Measurements from ENCODE around the gene STK32C. TPM values are rescaled to one million over a fixed set of nuclear protein-coding genes. Genes with fewer than 3 reads are reported as not detected.

STK32C gene
- total and polyA plus RNA-seq, 2 donors (not counting 1 experiment from before 2014, with no cell fraction given), result 9.9 to 16.8 TPM

- H3K36me3 ChIP-seq (replicated peaks in 1 of 2; ENCODE audit: control extremely low read depth in 1 of 2, control insufficient read depth in 1 of 2, extremely low read depth in 1 of 2, insufficient read depth in 2 of 2, low read length in 1 of 2), result peaks cover 0 to 2% of the 10 kb centered on the region in 2 experiments
- H3K9ac ChIP-seq (ENCODE audit: low read length), result peak within 1 kb of the TSS; percentile 93
- H3K9me3 ChIP-seq (ENCODE audit: control extremely low read depth in 1 of 3, control insufficient read depth in 2 of 3, insufficient read depth in 1 of 3, low read length in 2 of 3), result peaks cover 0 to 5% (median 0%) of the 10 kb centered on the region in 3 donors
- Mint-ChIP-seq H3K27me3 (no peaks in the 10 kb centered on the region), H3K4me1 (peaks cover 75% of the 10 kb centered on the region), H3K27ac (peak within 1 kb of the TSS; percentile 99), H3K4me3 (peak within 1 kb of the TSS; percentile 83), H3K9me3 (ENCODE audit: insufficient read depth) (no peaks in the 10 kb centered on the region)
- DNase-seq, result peak; percentile 100
- peak; percentile 78 for ATAC-seq (ENCODE audit: low read depth)
- intact Hi-C loops (cut with micrococcal nuclease), result loop anchor here (1.0 to 5.0 kb wide), 7 partner anchors 24 to 930 kb away; partner anchors contain the start of genes INPP5A and PWWP2B
- H4K20me1 ChIP-seq (ENCODE audit: control insufficient read depth, insufficient read depth, low read length, poor library complexity, severe bottlenecking), result peaks cover 15% of the 10 kb centered on the region
- H3K4me3 ChIP-seq (ENCODE audit: control extremely low read depth in 1 of 5, extremely low read depth in 1 of 5, insufficient read depth in 1 of 5, low read depth in 2 of 5, low read length in 4 of 5), result peak within 1 kb of the TSS; percentile 81 to 95 (median 90)
- ChIA-PET POLR2A (interaction anchor here (1.1 kb wide), 1 partner anchor 24 kb away, joined by 3 read pairs; the partner anchor contains the start of gene STK32C), CTCF (interaction anchor here (1.3 kb wide), 1 partner anchor 115 kb away, joined by 3 read pairs; no protein-coding TSS in a partner anchor)
- peak within 1 kb of the TSS; percentile 75 for H3K4me2 ChIP-seq (replicated peaks; ENCODE audit: low read depth, low read length, poor library complexity, severe bottlenecking)
- no peak for TF ChIP-seq CTCF (IDR thresholded peaks at IDR 0.05)
- TF ChIP-seq EZH2 (IDR thresholded peaks at IDR 0.05; ENCODE audit: borderline replicate concordance, insufficient read depth, low read depth, low read length, poor library complexity, severe bottlenecking), result no peak
- H3K27me3 ChIP-seq (replicated peaks in 1 of 4; ENCODE audit: control extremely low read depth in 1 of 4, control insufficient read depth in 3 of 4, insufficient read depth in 4 of 4, low read length in 3 of 4), result no peaks in the 10 kb centered on the region
- under 1% methylated on average over 67 of the region's 89 CpGs for whole genome bisulfite sequencing (ENCODE audit: insufficient coverage)
- peaks cover 50 to 61% of the 10 kb centered on the region in 2 donors for H3K4me1 ChIP-seq (ENCODE audit: control insufficient read depth in 2 of 2, insufficient read depth in 2 of 2, low read length in 2 of 2)
- peak within 1 kb of the TSS; percentile 93 to 96 for H3K27ac ChIP-seq (ENCODE audit: low read length in 2 of 2)
- peaks cover 40% of the 10 kb centered on the region for H3K79me2 ChIP-seq (ENCODE audit: control insufficient read depth, insufficient read depth, low read length)
- H2AFZ ChIP-seq (ENCODE audit: insufficient read depth, low read depth, low read length, poor library complexity, severe bottlenecking), result peak within 1 kb of the TSS; percentile 90
Observed at GRCh38 chr10:132331601-132332432, 24.1 kb upstream of the STK32C start, which contains the start of gene LRRC27. LRRC27 (plus strand) TSS chr10:132332193; CDS start chr10:132333525, 1,332 bp downstream.

All from B cell (primary cell).